Measurements from ENCODE around the gene KIF26A. TPM values are rescaled to one million over a fixed set of nuclear protein-coding genes. Genes with fewer than 3 reads are reported as not detected.

KIF26A gene
- total and polyA plus RNA-seq, 10 donors, result 0.72 to 21.9 (median 9.2) TPM

DNA sequence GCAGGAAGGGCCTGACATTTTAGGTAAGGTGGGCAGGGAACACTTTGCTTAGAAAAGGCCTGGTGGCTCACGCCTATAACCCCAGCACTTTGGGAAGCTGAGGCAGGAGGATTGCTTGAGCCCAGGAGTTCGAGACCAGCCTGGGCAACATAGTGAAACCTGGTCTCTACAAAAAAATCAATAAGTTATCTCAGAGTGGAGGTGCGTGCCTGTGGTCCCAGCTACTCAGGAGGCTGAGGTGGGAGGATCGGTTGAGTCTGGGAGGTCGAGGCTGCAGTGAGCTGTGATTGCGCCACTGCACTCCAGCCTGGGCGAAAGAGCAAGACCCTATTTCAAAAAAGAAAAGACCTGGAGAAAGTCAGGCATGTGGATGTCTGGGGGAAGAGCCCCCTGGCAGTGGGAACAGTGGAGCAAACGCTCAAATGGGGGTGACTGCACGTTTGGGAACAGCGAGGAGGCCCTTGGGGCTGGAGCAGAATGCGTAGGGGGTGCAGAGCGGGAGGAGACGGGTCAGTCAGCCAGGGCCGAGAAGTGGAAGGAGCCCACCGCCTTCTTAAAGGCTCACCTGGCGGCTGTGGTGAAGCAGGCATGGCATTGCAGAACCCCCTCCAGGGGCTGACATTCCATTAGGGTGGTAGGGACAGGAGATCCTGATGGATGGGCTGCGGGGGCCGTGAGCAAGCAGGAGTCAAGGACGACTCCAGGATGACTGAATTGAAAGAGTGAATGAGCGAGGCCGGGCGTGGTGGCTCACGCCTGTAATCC lies 6.2 kb upstream of the KIF26A start:
- DNase-seq, result peak; percentile 39

DNA sequence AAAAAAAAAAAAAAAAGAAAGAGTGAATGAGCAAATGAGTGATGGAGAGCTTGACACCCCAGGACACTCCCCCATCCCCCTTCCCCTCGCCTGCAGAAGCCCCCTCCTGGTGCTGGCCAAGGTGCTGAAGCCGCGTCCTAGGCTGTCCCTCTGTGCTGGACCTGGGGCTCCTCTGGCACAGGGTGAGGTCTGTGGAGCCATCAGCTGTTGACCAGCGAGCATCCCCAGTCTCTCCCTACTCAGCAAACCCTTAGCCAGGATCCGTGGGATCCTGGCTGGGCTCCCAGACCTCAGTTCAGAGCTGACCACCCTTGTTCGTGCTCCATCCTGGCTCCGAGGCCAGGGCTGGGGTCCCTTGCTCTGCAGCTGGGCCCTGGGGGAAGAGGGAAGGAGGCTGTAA lies 5.4 kb upstream of the KIF26A start:
- WGBS, 5 donors, result 28 to 41% (median 33%) methylated on average over 7 of the region's 7 CpGs
- H3K36me3 ChIP-seq, result no peaks in the 10 kb centered on the region
- TF ChIP-seq POLR2A (IDR thresholded peaks at IDR 0.05), result no peak
- TF ChIP-seq, protein P1, sequence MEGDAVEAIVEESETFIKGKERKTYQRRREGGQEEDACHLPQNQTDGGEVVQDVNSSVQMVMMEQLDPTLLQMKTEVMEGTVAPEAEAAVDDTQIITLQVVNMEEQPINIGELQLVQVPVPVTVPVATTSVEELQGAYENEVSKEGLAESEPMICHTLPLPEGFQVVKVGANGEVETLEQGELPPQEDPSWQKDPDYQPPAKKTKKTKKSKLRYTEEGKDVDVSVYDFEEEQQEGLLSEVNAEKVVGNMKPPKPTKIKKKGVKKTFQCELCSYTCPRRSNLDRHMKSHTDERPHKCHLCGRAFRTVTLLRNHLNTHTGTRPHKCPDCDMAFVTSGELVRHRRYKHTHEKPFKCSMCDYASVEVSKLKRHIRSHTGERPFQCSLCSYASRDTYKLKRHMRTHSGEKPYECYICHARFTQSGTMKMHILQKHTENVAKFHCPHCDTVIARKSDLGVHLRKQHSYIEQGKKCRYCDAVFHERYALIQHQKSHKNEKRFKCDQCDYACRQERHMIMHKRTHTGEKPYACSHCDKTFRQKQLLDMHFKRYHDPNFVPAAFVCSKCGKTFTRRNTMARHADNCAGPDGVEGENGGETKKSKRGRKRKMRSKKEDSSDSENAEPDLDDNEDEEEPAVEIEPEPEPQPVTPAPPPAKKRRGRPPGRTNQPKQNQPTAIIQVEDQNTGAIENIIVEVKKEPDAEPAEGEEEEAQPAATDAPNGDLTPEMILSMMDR (IDR thresholded peaks at IDR 0.05 in 8 of 11, conservative IDR thresholded peaks at IDR 0.05 in 3 of 11), result no peak
- TF ChIP-seq POLR2AphosphoS5 (IDR thresholded peaks at IDR 0.05), result no peak
- intact Hi-C loops (cut with DNase I; ENCODE audit: low total_unique reads), result no loop called here
- H3K27me3 ChIP-seq (replicated peaks in 1 of 7), result peaks cover 0 to 82% (median 44%) of the 10 kb centered on the region in 7 donors
- H3K27ac ChIP-seq, result no peak overlapping the region
- DNase-seq, result peak; percentile 53
- H3K4me3 ChIP-seq, result no peak overlapping the region
- H3K4me1 ChIP-seq, result peaks cover 16 to 33% (median 28%) of the 10 kb centered on the region in 6 donors
- peaks cover 3 to 31% (median 19%) of the 10 kb centered on the region in 8 donors for H3K9me3 ChIP-seq

More for the DNA sequence above, 6.2 kb upstream of the KIF26A start:
- no peak overlapping the region for H3K4me3 ChIP-seq
- H3K4me1 ChIP-seq, result peaks cover 8 to 24% (median 19%) of the 10 kb centered on the region in 6 donors
- no peaks in the 10 kb centered on the region for H3K36me3 ChIP-seq
- intact Hi-C loops (cut with DNase I; ENCODE audit: low total_unique reads), result no loop called here
- H3K27ac ChIP-seq, result no peak overlapping the region
- H3K27me3 ChIP-seq (replicated peaks in 1 of 7), result peaks cover 0 to 79% (median 35%) of the 10 kb centered on the region in 7 donors
- peaks cover 3 to 38% (median 19%) of the 10 kb centered on the region in 8 donors for H3K9me3 ChIP-seq
- 65 to 78% (median 72%) methylated on average over 23 of the region's 23 CpGs for whole genome bisulfite sequencing, 5 donors
- TF ChIP-seq POLR2AphosphoS5 (IDR thresholded peaks at IDR 0.05) (no peak), POLR2A (IDR thresholded peaks at IDR 0.05) (no peak)
- TF ChIP-seq, protein P1 (IDR thresholded peaks at IDR 0.05 in 8 of 11, conservative IDR thresholded peaks at IDR 0.05 in 3 of 11), result no peak

DNA sequence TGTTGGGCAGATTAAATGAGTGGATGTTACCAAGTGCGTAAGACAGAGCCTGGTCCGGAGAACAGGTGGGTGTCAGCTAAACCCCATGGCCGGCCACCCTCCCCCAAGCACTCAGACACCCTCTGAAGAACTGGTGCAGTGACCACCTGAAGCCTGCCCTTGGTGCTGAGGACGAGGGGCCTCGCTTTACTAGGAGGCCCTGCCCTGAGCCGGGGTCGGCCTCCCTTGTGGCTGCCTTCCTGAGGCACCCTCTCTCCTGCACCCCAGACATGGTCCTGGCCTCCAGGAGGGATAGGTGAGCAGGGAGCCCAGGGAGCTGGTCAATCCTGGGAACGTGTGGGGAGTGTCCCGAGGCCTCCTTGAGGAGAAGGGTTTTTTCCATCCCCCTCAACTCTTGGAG lies 4.9 kb upstream of the KIF26A start:
- WGBS, 5 donors, result 81 to 94% (median 86%) methylated on average over 3 to 9 of the region's 9 CpGs
- peaks cover 0 to 87% (median 49%) of the 10 kb centered on the region in 7 donors for H3K27me3 ChIP-seq (replicated peaks in 1 of 7)
- TF ChIP-seq POLR2AphosphoS5 (IDR thresholded peaks at IDR 0.05) (no peak), POLR2A (IDR thresholded peaks at IDR 0.05) (no peak)
- TF ChIP-seq, protein P1 (IDR thresholded peaks at IDR 0.05 in 8 of 11, conservative IDR thresholded peaks at IDR 0.05 in 3 of 11), result no peak
- peaks cover 3 to 26% (median 19%) of the 10 kb centered on the region in 8 donors for H3K9me3 ChIP-seq
- no peaks in the 10 kb centered on the region for H3K36me3 ChIP-seq
- peaks cover 19 to 38% (median 33%) of the 10 kb centered on the region in 6 donors for H3K4me1 ChIP-seq
- intact Hi-C loops (cut with DNase I; ENCODE audit: low total_unique reads), result no loop called here
- H3K4me3 ChIP-seq, result no peak overlapping the region
- H3K27ac ChIP-seq, result no peak overlapping the region
- DNase-seq, result peak; percentile 59
